ENCODE data around the gene TRIM17.

- no peak for TF ChIP-seq CTCF (IDR thresholded peaks at IDR 0.05)
- no peak for TF ChIP-seq POLR2A (IDR thresholded peaks at IDR 0.05)
- no peak for TF ChIP-seq POLR2AphosphoS5 (IDR thresholded peaks at IDR 0.05)
These were observed 55.1 kb downstream of the TRIM17 start for GRCh38 chr1:228361314-228362140.
